HG02870 (cell line): Measurements from ENCODE around the gene NEDD4L.

ENCODE experiments used
- ATAC-seq: cut with Tn5 transposase; IDR thresholded peaks from one replicate; pipeline ENCODE4 v1.9.1; 2021; ENCODE audit warnings: mild to moderate bottlenecking, moderate library complexity; ENCODE audit not compliant: unreplicated experiment

Gene NEDD4L

DNA sequence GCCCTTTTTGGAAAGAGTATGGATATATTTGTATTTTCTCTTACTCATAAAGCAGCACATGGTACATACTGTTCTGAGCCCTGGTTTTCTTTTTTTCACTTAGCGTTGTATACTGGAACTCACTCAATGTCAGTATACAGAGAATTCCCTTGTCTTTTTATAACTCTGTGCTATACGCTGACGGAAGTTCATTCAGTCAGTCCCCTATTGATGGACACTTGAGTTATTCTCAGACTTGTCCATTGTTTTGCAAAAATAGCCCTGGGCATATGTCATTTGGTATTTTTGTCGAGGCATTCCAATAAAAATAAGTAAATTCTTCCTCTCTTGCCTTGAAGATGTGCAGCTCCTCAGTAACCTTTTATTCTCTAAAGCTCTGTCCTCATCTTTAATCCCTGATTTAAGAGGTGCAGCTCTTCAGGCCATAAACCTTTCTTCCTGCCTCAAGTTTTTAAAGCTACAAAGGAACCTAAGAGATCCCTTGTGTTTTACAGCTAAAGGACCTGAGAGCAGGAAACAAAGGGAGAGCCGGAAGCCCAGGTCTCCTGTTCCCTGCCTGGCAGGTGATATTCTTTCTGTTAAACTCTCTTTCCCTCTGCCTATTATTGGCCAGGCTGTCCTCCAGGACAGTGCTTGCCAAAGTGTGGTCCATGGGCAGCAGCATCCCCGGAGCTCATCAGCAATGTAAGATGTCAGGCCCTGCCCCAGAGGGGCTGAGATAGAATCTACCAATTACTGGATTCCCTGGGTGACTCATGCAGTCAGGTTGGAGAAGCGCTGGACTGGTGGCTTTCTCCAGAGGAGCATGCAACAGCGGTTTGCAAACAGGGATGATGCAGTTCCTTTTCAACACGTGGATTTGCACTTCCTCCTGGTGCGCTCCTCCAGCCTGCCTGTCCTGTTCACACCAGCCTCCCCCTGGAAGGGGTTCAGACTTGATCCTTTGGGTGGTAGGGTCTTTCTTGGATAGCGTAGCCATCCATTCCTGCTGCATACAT is 158.0 kb downstream of the NEDD4L start:
- ATAC-seq = no peak

DNA sequence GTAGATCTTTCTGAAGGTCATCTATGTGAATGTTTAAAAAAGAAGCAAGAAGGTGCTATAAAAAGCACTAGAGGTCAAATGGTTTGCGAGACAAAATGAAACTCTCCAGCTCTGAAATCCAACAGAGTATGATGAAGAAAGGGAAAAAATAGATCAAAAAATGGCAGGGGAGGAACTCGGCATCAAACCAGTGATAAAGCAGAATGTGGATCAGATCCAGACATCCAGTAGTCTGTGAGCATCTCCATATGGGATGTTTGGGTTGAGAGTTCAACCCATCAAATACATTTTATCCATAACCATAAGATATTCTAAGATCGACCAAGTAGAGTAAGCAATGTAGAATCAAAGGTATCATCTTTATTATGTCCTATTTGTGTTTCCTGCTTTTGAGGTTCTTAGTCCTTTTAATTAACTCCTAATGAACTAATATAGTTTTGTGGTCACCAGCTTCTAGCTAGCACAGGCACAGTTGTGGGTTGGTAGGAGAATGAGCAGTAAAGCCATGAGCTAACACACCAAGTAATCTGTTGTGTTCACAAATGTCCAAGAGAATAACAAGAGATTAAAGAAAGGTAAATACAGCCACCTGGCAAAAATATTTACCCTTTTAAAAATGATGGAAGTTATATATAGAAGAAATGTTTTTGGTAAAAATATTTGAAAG is 160.9 kb downstream of the NEDD4L start:
- ATAC-seq = no peak

DNA sequence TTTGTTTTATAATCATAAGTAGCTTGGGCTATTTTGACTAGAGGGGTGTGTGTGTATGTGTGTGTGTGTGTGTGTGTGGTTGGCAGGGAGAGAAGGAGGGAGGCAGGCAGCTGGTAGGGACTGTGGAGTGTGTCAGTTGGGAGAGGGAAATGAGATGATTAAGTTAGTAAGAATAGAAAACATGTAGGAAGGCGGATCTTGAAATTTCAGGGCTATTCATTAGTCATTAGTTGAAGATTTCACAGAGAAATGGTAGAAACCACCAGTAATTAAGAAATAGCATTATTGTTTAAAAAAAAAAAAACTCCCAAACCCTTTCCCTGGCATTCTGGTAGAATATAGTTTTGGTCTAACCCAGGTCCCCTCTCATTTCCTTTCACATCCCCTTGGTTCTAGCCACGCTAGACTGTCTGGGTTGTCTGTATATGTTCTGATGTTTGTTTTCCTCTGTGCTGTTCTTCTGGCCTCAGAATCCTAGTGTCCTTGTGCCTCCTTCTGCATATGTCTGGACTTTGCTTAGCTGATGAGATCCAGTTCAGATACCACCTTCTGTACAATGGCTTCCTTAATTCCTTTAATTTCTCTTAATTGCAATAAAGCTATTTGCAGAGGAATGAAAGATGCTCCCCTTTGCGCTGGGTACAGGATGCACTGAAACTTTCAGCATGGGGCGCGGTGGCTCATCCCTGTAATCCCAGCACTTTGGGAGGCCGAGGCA is 161.6 kb downstream of the NEDD4L start:
- no peak for ATAC-seq

DNA sequence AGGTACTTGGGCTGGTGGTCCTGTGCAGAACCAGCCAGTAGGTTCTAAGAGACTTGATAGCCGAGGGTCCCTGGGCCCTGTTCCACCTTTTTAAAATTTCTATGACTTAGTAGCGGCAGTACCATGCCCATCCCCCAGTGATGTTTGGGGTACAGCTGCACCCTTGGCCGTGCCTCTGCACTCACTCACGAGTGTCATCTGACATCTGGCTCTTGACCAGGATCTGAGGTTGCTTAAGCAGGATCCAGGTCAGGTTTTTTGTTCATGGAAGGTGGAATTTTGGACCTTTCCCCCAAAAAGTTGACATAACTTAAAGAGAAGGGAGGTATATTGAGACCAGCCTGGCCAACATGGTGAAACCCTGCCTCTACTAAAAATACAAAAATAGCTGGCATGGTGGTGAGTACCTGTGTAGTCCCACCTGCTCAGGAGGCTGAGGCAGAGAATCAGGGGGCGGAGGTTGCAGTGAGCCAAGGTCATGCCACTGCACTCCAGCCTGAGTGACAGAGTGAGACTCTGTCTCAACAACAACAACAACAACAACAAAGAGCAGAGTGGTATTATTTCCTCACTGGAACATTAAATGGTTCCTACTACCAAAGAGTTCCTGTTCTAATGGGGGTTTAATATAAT is 163.6 kb downstream of the NEDD4L start:
- ATAC-seq = no peak

DNA sequence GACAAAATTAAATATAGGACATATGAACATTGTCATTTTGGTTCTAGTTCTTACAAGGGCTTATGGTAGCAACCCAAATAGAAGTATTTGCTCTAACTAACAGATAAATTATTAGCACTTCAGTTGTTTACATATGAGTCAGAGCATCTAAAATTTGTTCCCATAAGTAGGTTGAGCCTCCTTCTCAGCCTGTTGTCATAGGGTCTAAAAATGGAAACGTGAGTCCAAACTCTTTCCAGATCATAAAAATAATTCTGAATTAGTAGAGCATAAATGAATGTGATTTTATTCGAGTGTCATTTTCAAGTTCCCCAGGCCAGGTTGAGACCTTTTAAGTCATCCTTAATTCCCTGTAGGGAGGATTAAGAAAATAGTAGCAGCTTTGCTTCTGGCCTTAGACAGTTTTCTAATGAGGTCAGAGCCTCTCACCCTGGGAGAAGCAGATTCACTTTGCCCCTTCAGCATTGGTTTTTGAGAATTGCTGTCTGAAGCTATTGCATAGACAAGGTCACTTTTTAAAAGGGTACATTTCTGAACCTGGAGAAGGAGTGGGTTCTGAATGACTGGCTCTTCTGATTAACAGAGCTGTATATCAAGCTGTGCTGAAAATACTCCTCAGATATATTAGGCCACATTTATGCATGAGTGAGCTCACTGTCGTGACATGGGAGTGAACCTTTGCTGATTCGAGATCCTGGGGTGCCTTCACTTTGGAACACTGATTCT is 164.3 kb downstream of the NEDD4L start:
- ATAC-seq = no peak

DNA sequence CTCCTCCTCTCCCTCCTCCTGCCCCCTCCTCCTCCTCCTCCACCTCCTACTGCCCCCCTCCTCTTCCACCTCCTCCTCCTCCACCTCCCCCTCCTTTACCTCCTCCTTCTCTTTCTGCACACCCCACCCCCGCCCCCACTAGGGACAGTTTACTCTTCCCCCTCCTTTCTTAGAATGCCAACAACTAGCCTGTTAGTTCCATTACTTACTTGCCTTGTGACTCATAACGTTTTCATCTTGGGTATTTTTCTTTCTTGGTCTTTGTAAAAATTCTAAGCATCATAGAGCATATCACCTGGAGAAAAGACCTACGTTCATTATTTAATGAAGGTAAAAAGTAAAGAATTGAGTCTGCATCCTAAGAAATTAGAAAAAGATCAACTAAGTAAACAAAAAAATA is 165.3 kb downstream of the NEDD4L start:
- ATAC-seq = no peak

DNA sequence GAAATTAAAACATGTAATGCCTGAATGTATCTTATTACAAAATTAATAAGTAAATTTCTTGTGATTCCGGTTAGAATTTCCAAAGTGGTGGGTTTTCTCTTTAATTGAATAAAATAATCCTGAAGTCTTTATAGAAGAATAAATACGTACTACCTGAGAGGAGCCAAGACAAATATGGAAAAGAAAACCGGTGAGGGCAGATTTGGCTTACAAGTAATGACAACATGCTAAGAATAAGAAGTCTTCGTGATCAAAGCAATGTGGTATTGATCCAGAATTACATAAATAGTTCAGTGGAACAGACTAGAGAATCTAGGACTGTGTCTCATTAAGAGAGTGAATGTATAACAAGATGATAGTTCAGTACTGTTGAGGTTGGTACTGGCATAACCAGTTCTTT is 167.5 kb downstream of the NEDD4L start:
- ATAC-seq = no peak

DNA sequence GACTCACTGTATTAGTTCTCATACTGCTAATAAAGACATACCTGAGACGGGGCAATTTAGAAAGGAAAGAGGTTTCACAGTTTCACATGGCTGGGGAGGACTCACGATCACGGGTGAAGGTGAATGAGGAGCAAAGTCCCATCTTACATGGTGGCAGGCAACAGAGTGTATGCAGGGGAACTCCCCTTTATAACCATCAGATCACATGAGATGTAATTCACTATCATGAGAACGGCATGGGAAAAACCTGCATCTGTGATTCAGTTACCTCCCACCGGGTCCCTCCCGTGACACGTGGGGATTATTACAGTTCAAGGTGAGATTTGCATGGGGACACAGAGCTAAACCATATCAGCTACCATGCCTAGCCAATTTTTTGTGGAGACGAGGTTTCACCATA is 168.2 kb downstream of the NEDD4L start:
- no peak for ATAC-seq

DNA sequence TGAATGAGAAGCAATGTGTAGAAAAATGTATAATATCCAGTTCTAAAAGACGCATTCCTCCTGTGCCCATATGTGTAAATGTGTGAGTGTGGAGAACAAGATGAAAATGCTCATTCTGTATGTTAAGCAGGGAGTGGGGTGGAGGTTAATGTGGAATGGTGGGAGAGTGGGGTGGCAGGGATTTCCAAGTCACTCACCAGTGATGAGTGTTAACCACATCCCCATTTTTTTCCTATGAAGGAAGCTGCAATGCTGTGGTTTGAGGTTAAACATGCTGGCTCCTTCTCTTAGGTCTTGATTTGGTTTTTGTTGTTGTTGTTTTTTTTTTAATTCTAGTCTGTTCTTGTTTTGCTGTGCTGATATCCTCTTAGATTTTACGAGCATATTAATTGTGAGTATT is 169.4 kb downstream of the NEDD4L start:
- no peak for ATAC-seq

DNA sequence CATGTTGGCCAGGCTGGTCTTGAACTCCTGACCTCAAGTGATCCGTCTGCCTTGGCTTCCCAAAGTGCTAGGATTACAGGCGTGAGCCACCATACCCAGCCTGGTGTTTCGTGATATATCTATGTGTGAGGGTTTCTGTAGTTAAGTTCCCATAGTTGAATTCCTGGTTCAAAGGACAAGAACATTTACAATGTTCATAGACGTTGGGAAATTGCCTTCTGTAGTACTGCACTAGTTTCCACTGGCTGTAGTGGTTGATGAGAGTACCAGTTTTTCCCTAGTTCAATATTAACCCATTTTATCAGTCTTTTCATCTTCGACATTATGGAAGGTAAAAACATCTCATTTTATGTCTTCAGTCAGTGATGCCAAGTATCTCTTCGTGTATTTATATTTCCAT is 171.0 kb downstream of the NEDD4L start:
- ATAC-seq = no peak

DNA sequence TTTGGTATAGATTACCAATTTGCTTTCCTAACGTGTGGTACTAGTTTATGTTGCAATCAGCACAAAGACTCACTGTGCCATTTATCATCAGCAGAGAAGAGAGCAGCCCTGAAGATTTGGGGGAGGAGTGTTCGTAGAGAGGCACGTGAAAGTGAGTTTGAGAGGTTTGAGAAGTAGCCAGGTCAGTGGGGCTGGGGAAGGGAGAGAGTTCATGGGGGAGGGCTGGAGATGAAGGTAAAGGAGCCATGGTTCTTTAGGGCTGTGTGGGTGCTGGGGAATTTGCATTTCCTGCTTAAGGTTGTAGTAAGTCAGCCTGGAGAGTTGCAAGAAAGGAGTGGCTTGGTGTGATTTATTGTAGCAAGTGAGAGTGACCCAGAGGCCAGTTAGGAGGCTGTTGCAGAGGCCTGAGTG is 172.1 kb downstream of the NEDD4L start:
- peak; percentile 49 for ATAC-seq

DNA sequence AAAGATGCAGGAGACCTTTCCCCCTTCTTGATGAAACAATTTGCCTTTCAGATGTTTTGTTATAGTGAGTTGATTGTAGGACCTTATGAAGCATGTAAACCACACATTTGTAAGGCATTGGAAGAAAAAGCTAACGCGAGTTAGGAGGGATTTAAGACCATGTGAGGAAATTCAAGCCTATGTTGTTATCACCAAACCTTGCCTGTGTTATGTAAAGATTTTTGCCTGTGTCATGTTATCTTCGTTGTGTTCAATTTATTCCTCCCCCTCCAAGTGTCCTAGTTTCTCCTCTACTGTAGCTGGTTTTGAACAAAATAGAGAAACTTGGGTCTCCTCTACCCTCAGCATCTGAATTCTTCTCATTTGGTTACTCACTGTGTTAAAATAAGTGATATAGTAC is 173.0 kb downstream of the NEDD4L start:
- no peak for ATAC-seq

DNA sequence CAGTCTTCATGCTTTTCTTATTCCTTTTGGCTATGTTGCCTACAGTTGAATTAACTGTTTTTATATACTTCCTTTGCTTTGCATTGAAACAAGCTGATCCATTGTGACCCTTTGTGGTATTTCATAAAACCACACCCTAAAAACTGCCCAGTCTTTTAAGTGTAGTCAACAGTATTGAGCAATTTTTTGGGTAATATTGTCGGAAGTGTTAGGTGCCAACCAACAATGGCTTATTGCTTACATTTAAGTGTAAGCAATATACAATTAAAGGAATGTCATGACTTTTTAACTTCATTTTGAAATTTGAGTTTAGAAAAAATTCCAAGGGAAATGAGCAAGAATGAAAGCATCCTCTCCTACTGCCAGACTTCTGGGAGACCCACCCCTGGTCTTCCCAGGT is 174.1 kb downstream of the NEDD4L start:
- ATAC-seq = no peak

DNA sequence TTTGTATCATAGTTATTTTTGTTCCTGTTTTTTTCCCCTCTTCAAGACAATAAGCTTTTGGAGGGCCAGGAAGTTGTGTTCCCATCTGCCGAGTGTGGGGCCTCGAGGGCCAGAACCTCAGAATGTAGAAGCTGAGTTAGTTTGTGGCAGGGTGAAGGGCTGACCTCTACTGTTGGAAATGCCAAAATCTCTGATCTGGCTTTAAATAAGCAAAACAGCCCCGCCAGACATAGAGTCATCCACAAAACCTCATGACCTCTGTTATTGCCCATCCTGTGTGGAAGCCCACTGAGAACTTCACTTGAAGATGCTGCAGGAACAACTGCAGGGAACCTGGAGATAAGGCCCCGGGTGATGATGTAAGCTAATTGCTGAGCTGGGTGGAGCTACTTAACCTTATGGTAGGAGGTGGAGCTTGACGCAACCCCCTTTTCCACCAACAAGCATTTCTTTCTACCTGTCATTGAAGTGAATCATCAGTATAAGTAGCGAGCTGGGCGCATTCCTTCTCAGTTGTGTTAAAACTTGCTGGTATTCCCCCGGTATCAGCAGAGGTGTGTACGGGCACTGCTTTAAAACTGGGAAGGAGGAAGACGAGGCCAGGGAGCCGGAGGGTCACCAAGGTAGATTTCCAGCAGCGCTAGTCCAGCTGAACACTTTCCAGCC is 177.2 kb downstream of the NEDD4L start:
- ATAC-seq = no peak

DNA sequence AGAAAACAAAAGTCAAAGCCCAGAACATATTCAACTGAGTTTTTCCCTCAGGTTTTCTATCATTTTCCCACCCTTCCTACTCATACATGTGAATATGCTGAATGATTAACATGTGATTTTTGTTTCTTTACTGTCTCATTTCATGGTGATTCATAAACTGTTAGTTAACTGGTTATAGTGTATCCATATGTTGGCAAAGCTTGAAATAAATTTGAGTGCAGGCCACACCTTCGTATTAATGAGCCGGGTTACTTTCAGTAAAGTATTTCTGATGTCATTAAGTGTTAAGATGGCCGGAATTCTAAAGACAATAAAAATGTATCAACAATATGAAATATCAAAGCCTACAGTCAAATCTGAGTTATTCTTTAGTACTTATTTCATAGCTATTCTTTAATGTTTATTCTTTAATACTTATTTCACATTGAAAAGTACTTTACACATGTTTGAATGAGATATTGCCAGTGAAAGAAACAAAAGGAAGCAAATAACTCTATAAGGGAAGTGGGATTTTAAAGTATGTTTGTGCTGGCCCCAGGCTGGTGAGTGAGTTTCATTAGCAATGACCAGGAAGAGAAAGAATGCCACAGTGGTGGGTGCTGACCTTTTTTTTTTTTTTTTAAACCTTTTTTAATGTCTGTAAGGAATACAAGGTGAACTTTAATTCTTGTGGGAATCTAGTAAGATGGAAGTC is 178.6 kb downstream of the NEDD4L start:
- ATAC-seq = no peak

DNA sequence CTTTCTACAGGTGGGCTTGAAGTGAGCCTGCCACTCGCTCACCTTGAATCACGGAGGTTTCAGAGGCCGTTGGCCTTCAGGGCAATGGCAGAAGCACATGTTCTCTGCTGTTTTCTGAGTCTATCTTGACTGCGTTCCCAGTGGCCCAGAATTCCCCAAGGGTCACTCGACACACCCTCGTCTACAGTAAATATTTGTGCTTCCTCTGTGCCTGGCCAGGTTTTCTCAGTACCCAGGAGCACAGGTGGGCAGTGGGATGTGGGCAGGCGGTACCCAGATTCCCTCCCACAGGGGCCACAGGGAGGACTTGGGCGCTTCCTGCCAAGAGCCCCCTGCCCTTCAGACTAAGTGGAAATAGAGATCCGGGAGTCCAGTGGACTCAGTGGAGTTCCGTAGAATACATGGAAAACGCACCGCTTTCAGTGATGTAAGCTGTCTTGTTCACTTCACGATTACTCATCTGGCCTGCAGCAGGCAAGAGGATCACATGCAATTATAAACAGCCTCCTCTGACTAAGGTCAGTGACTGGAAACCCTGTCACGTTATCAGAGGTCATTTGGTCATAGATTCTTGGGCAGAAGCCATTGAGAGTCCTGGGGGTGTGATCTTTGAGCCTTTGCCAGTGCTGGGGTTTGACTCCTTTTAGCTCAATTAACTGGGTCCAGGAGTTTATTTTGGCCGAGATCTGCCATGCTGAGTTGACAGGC is 179.8 kb downstream of the NEDD4L start:
- no peak for ATAC-seq

DNA sequence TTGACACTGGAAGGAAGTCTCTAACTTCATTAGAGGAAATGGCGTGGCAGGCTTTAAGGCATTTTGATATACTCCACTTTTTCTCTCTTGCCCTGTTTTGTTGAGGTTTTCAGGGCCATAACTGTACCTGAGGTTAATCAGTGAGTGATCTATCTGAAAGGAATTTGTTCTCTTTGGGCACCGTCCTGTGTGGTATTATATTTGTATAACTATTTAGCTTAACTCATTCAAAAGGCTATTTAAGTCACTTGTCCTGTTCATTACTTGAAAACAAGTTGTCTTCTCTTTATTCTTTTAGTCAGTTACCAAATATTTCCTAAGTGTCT is 180.4 kb downstream of the NEDD4L start:
- no peak for ATAC-seq

DNA sequence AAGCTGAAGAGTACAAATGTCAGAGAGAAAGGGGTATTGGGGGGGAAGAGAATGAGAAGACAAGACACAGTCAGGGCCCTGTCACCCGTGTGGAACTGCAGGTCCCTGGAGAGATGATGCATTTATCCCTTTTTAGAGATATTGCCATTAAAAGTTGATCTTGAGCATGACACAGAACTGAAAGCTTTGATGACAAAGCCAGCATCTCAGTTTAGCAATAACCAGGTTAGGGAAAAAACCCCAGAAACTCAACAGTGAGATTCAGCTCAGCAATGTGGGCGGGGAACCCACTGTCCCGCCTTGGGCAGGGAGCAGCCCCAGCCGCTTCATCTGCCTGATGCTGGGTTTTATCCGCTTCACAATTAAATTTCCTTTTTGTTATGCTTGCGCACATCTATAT is 181.1 kb downstream of the NEDD4L start:
- ATAC-seq = peak; percentile 91

DNA sequence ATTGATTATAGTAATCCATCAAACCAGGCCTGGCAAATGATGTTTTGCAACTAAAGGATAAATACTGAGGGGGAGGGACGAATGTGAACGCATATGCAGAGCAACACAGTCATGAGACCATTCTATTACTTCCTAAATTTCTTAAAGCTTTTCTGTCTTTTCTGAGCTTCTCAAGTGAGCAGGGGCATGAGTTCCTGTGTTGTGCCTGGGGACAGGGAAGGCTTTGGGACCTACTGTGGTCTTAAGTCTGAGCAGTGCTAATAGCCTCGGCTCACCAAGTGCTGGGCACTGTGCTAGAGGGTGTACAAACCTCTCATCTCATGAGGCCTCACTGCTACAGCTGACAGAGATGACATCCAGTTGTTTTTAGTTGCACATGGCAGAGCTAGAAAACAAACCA is 182.4 kb downstream of the NEDD4L start:
- no peak for ATAC-seq
